NB4 (cell line): ENCODE measurements around the gene NETO1.

Experiments
- MYC ChIP-seq: IDR thresholded peaks from 2 replicates; pipeline ENCODE4 v1.6.1; 2011; ENCODE audit warnings: low read depth, low read length
- POLR2A ChIP-seq: IDR thresholded peaks from 2 replicates; pipeline ENCODE4 v1.6.1; 2011; ENCODE audit warnings: mild to moderate bottlenecking; ENCODE audit not compliant: insufficient read length; ENCODE audit errors: extremely low read depth
- TF ChIP-seq, protein P1 (sequence below): IDR thresholded peaks from one replicate; pipeline ENCODE4 v1.5.1; 2012; ENCODE audit warnings: low read depth, low read length

DNA sequence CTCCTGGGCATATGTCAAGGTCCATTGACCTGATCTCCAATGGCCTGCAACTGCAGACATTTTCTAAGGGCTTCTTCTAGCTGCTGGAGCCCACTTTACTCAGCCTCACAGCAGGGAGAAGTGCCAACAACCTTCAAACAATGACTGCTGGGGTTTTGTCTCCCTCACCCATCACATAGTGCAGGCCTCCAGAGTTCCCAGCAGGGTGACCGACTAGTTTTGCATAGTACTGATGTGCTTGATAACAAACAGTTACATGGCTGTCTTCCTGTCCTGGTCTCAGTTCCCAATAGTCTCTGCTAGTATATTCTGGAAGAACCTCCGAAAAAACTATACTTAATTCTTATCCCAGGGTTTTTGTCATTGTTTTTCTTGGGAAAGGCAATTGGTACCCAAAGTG lies 10.4 kb upstream of the NETO1 start:
- TF ChIP-seq, protein P1, sequence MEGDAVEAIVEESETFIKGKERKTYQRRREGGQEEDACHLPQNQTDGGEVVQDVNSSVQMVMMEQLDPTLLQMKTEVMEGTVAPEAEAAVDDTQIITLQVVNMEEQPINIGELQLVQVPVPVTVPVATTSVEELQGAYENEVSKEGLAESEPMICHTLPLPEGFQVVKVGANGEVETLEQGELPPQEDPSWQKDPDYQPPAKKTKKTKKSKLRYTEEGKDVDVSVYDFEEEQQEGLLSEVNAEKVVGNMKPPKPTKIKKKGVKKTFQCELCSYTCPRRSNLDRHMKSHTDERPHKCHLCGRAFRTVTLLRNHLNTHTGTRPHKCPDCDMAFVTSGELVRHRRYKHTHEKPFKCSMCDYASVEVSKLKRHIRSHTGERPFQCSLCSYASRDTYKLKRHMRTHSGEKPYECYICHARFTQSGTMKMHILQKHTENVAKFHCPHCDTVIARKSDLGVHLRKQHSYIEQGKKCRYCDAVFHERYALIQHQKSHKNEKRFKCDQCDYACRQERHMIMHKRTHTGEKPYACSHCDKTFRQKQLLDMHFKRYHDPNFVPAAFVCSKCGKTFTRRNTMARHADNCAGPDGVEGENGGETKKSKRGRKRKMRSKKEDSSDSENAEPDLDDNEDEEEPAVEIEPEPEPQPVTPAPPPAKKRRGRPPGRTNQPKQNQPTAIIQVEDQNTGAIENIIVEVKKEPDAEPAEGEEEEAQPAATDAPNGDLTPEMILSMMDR = no peak
- TF ChIP-seq POLR2A (no peak), MYC (no peak)
